NCI-H2227 (cell line): Measurements from ENCODE around the gene UQCC3.
A peak's percentile ranks its signal among the peaks of the same experiment; 100 is the strongest.
"Not testable (repeated sequence)": the region's sequence is repeated elsewhere in the genome, so short reads cannot be mapped to it uniquely, and the experiment has no call there.

Experiments used
- DNase-seq: peaks from one replicate; lab custom pipeline; 2025; ENCODE audit not compliant: unreplicated experiment; lab: John Stamatoyannopoulos, UW

UQCC3 gene

GRCh38 chr11:62665599-62666258, 5.7 kb upstream of the UQCC3 start:
- peak; percentile 79 for DNase-seq

GRCh38 chr11:62666259-62666926, 5.1 kb upstream of the UQCC3 start:
- no peak for DNase-seq

- DNase-seq: no peak
These were observed 4.0 kb upstream of the UQCC3 start for GRCh38 chr11:62667460-62667859.

- DNase-seq: peak; percentile 27
These were observed 1.9 kb upstream of the UQCC3 start for GRCh38 chr11:62669420-62670161.

GRCh38 chr11:62671236-62671607, 251 bp upstream of the UQCC3 start:
- DNase-seq: no peak

- DNase-seq: no peak
These were observed 1.7 kb downstream of the UQCC3 start for GRCh38 chr11:62673196-62673525.

GRCh38 chr11:62675415-62675814, 3.9 kb downstream of the UQCC3 start:
- not testable (repeated sequence) for DNase-seq

GRCh38 chr11:62676698-62677097, 5.2 kb downstream of the UQCC3 start:
- peak; percentile 21 for DNase-seq

- DNase-seq: no peak
These were observed 5.7 kb downstream of the UQCC3 start for GRCh38 chr11:62677156-62677555.

GRCh38 chr11:62677714-62678113, 6.2 kb downstream of the UQCC3 start:
- DNase-seq: no peak

- DNase-seq: no peak
These were observed 6.9 kb downstream of the UQCC3 start for GRCh38 chr11:62678433-62678769.

GRCh38 chr11:62678770-62679696, 7.6 kb downstream of the UQCC3 start, which contains the start of gene UBXN1:
Gene UBXN1, minus strand, starts transcription at chr11:62679073. Its CDS starts 150 bp downstream, at chr11:62678923.
- peak; percentile 89 for DNase-seq

GRCh38 chr11:62680825-62681240, 9.4 kb downstream of the UQCC3 start:
- DNase-seq: peak; percentile 50

- peak; percentile 66 for DNase-seq
These were observed 11.0 kb downstream of the UQCC3 start for GRCh38 chr11:62682518-62682917.

GRCh38 chr11:62687508-62688396, 16.3 kb downstream of the UQCC3 start:
- no peak for DNase-seq

GRCh38 chr11:62688491-62688890, 17.0 kb downstream of the UQCC3 start:
- DNase-seq: no peak

- DNase-seq: peak; percentile 20
These were observed 18.1 kb downstream of the UQCC3 start, which contains the start of gene LRRN4CL for GRCh38 chr11:62689421-62690183. Gene LRRN4CL, minus strand, starts transcription at chr11:62689530. Its CDS starts 1,022 bp downstream, at chr11:62688508.

- DNase-seq: not testable (repeated sequence)
These were observed 22.2 kb downstream of the UQCC3 start for GRCh38 chr11:62693624-62694023.

GRCh38 chr11:62694455-62695167, 23.1 kb downstream of the UQCC3 start:
- DNase-seq: peak; percentile 79
